HG03103 (cell line): ENCODE results near the gene SRF.

Experiments used
- ATAC-seq: cut with Tn5 transposase; IDR thresholded peaks from one replicate; pipeline ENCODE4 v1.9.1; 2021; ENCODE audit warnings: low read depth; ENCODE audit not compliant: unreplicated experiment

Gene SRF

GRCh38 chr6:43146709-43147688, 24.1 kb upstream of the SRF start:
- no peak for ATAC-seq

- ATAC-seq: no peak
Observed at GRCh38 chr6:43147691-43148477, 23.2 kb upstream of the SRF start.

GRCh38 chr6:43149265-43149664, 21.8 kb upstream of the SRF start:
- no peak for ATAC-seq

- no peak for ATAC-seq
Observed at GRCh38 chr6:43150051-43150751, 20.9 kb upstream of the SRF start.

GRCh38 chr6:43159599-43159998, 11.5 kb upstream of the SRF start:
- no peak for ATAC-seq

GRCh38 chr6:43163899-43164298, 7.2 kb upstream of the SRF start:
- no peak for ATAC-seq

- ATAC-seq: no peak
Observed at GRCh38 chr6:43170417-43170930, 595 bp upstream of the SRF start.

- no peak for ATAC-seq
Observed at GRCh38 chr6:43171707-43172103, 636 bp downstream of the SRF start.

GRCh38 chr6:43172104-43173007, 1.3 kb downstream of the SRF start:
- no peak for ATAC-seq

- no peak for ATAC-seq
Observed at GRCh38 chr6:43173591-43174262, 2.7 kb downstream of the SRF start.

GRCh38 chr6:43174263-43175112, 3.4 kb downstream of the SRF start:
- ATAC-seq: peak; percentile 60

- ATAC-seq: no peak
Observed at GRCh38 chr6:43175676-43176422, 4.8 kb downstream of the SRF start.

- no peak for ATAC-seq
Observed at GRCh38 chr6:43176423-43176786, 5.3 kb downstream of the SRF start.

GRCh38 chr6:43178150-43178549, 7.1 kb downstream of the SRF start:
- ATAC-seq: no peak

- ATAC-seq: no peak
Observed at GRCh38 chr6:43178951-43179830, 8.1 kb downstream of the SRF start.

GRCh38 chr6:43180058-43180457, 9.0 kb downstream of the SRF start:
- ATAC-seq: no peak

GRCh38 chr6:43180985-43181384, 9.9 kb downstream of the SRF start:
- ATAC-seq: no peak
